ENCODE results near the gene PDE6B. TPM values are rescaled to one million over a fixed set of nuclear protein-coding genes. Genes with fewer than 3 reads are reported as not detected.
"Not testable (repeated sequence)": the region's sequence is repeated elsewhere in the genome, so short reads cannot be mapped to it uniquely, and the experiment has no call there.

Gene PDE6B
- total RNA-seq, 1 experiment from 2014 or later, result not detected

DNA sequence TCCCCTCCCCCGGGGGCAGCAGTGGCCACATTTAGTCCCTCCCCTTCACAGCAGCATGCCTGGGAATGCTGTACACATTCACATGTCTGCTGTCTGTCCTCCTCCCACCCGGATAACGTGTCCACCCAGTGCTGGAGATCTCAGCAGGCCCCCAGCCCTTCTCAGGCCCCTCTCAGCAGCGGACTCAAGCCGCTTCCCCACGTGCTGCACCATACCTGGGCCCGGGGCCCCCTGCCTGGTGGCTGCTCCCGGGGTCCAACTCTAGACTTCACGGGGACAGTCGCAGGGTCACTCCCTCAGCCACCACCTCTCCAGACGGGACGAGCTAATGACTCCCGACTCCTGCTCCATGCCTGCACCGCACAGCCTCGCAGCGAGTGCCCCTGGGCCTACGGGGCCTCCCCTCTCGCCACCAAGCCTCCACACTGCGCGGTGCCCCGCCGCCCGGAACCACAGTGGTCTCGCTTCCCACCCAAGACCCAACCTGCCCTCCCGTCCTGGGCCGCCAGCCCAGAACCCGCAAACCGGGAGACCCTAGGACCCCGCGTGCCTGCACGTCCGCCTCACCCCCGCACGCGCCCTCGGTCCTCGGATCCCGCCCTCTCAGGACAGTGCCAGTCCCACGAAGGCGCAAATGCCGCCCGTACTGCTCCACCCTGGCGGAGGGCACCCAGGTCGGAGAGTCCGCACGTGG, 79.0 kb downstream of the PDE6B start:
- H3K4me3 Mint-ChIP-seq (ENCODE audit: unreplicated experiment), result peak overlapping the region; percentile 81
- no peaks in the 10 kb centered on the region for H3K27me3 ChIP-seq (replicated peaks; ENCODE audit: control insufficient read depth, insufficient read depth, low read length)
- POLR2A ChIA-PET, result no interaction called here
- H3K4me3 ChIP-seq (ENCODE audit: low read depth, low read length), result no peak overlapping the region
- no peak for DNase-seq
- intact Hi-C loops (cut with micrococcal nuclease; ENCODE audit: unreplicated experiment), result no loop called here
- no peaks in the 10 kb centered on the region for H3K9me3 Mint-ChIP-seq (ENCODE audit: unreplicated experiment)
- no peaks in the 10 kb centered on the region for H3K27me3 Mint-ChIP-seq (ENCODE audit: insufficient read depth, unreplicated experiment)
- H3K36me3 ChIP-seq (ENCODE audit: control insufficient read depth, insufficient read depth, low read length), result peaks cover 1% of the 10 kb centered on the region; the same call in 1 of the 2 replicates
- H3K4me1 Mint-ChIP-seq (ENCODE audit: low read depth, unreplicated experiment), result no peaks in the 10 kb centered on the region
- peaks cover 18% of the 10 kb centered on the region for H3K36me3 Mint-ChIP-seq (ENCODE audit: insufficient read depth, unreplicated experiment)
- TF ChIP-seq, protein P1, sequence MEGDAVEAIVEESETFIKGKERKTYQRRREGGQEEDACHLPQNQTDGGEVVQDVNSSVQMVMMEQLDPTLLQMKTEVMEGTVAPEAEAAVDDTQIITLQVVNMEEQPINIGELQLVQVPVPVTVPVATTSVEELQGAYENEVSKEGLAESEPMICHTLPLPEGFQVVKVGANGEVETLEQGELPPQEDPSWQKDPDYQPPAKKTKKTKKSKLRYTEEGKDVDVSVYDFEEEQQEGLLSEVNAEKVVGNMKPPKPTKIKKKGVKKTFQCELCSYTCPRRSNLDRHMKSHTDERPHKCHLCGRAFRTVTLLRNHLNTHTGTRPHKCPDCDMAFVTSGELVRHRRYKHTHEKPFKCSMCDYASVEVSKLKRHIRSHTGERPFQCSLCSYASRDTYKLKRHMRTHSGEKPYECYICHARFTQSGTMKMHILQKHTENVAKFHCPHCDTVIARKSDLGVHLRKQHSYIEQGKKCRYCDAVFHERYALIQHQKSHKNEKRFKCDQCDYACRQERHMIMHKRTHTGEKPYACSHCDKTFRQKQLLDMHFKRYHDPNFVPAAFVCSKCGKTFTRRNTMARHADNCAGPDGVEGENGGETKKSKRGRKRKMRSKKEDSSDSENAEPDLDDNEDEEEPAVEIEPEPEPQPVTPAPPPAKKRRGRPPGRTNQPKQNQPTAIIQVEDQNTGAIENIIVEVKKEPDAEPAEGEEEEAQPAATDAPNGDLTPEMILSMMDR (IDR thresholded peaks at IDR 0.05; ENCODE audit: insufficient read depth in 1 of 2, low read depth in 1 of 2, low read length in 1 of 2, severe bottlenecking in 1 of 2, unreplicated experiment in 1 of 2), result no peak
- no peaks in the 10 kb centered on the region for H3K4me1 ChIP-seq
- H3K27ac Mint-ChIP-seq (ENCODE audit: unreplicated experiment), result no peak overlapping the region
- CTCF ChIA-PET, result no interaction called here
- BruUV-seq (replicated peaks), result no TSS peak
- no peaks in the 10 kb centered on the region for H3K9me3 ChIP-seq

DNA sequence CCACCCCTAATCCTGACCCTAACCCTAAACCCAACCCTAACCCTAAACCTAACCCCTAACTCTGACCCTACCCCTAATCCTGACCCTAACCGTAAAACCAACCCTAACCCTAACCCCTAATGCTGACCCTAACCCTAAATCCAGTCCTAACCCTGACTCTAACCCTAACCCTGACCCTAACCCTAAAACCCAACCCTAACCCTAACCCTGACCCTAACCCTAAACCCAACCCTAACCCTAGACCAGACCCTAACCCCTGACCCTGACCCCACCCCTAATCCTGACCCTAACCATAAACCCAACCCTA, 79.6 kb downstream of the PDE6B start:
- no TSS peak for BruUV-seq (replicated peaks)
- peaks cover 1% of the 10 kb centered on the region; the same call in 1 of the 2 replicates for H3K36me3 ChIP-seq (ENCODE audit: control insufficient read depth, insufficient read depth, low read length)
- H3K27ac Mint-ChIP-seq (ENCODE audit: unreplicated experiment), result peak overlapping the region; percentile 66
- no peak for DNase-seq
- no peaks in the 10 kb centered on the region for H3K27me3 ChIP-seq (replicated peaks; ENCODE audit: control insufficient read depth, insufficient read depth, low read length)
- H3K27me3 Mint-ChIP-seq (ENCODE audit: insufficient read depth, unreplicated experiment), result no peaks in the 10 kb centered on the region
- CTCF ChIA-PET, result no interaction called here
- POLR2A ChIA-PET, result interaction anchor here (0.5 kb wide), 1 partner anchor 79 kb away, joined by 10 read pairs; no protein-coding TSS in a partner anchor
- TF ChIP-seq, protein P1 (IDR thresholded peaks at IDR 0.05; ENCODE audit: insufficient read depth in 1 of 2, low read depth in 1 of 2, low read length in 1 of 2, severe bottlenecking in 1 of 2, unreplicated experiment in 1 of 2), result no peak
- intact Hi-C loops (cut with micrococcal nuclease; ENCODE audit: unreplicated experiment), result no loop called here
- H3K4me1 Mint-ChIP-seq (ENCODE audit: low read depth, unreplicated experiment), result no peaks in the 10 kb centered on the region
- no peaks in the 10 kb centered on the region for H3K4me1 ChIP-seq
- H3K9me3 ChIP-seq, result no peaks in the 10 kb centered on the region
- no peaks in the 10 kb centered on the region for H3K9me3 Mint-ChIP-seq (ENCODE audit: unreplicated experiment)
- H3K4me3 ChIP-seq (ENCODE audit: low read depth, low read length), result peak overlapping the region; percentile 45
- peak overlapping the region; percentile 81 for H3K4me3 Mint-ChIP-seq (ENCODE audit: unreplicated experiment)
- peaks cover 22% of the 10 kb centered on the region for H3K36me3 Mint-ChIP-seq (ENCODE audit: insufficient read depth, unreplicated experiment)

DNA sequence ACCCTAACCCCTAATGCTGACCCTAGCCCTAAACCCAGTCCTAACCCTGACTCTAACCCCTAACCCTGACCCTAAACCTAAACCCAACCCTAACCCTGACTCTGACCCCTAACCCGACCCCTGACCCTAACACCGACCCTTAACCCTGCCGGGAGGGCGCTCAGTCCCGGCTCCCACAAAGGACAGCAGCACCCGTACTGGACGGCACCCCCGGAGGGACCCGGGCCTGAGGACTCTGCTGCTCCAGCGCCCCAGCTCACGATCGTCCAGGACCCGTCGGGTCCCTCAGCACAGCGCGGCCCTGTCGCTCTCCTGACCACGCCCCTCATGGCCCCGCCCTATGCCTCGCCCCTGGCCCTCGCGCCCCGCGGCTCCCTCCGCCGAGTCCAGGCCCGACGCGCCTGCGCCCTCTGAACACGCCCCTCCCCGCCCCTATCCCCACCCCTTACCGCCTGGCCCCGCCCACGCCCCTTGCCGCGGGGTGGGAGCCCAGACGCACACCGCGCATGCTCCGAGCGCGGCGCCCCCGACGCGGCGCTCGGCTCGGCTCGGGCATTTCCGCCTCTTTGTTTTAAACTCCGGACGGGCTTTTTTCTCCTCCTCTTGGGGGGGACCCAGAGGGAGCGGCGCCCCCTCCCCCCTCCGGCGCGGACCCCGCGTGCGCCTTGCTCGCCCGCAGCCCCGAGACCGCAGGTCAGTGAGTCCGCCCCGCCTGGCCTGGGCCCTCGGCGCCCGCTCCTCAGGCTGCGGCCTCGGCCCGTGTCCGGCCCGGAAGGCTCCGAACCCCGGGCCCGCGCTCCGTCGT, 80.1 kb downstream of the PDE6B start, which contains the start of gene PCGF3:
Gene PCGF3 (plus strand): TSS at position 555 of the 805 bp plus-strand sequence. CDS start 27,849 bp downstream, outside the sequence.
- Mint-ChIP-seq H3K36me3 (ENCODE audit: insufficient read depth, unreplicated experiment) (peaks cover 28% of the 10 kb centered on the region), H3K27ac (ENCODE audit: unreplicated experiment) (peak within 1 kb of the TSS; percentile 66), H3K27me3 (ENCODE audit: insufficient read depth, unreplicated experiment) (no peaks in the 10 kb centered on the region), H3K4me1 (ENCODE audit: low read depth, unreplicated experiment) (no peaks in the 10 kb centered on the region), H3K9me3 (ENCODE audit: unreplicated experiment) (no peaks in the 10 kb centered on the region), H3K4me3 (ENCODE audit: unreplicated experiment) (peak within 1 kb of the TSS; percentile 81)
- Histone ChIP-seq H3K4me3 (ENCODE audit: low read depth, low read length) (peak within 1 kb of the TSS; percentile 87), H3K9me3 (no peaks in the 10 kb centered on the region), H3K36me3 (ENCODE audit: control insufficient read depth, insufficient read depth, low read length) (peaks cover 1% of the 10 kb centered on the region; the same call in 1 of the 2 replicates), H3K27me3 (replicated peaks; ENCODE audit: control insufficient read depth, insufficient read depth, low read length) (no peaks in the 10 kb centered on the region), H3K4me1 (no peaks in the 10 kb centered on the region)
- DNase-seq, result peak; percentile 97
- TF ChIP-seq, protein P1 (IDR thresholded peaks at IDR 0.05; ENCODE audit: insufficient read depth in 1 of 2, low read depth in 1 of 2, low read length in 1 of 2, severe bottlenecking in 1 of 2, unreplicated experiment in 1 of 2), result no peak
- no TSS peak for BruUV-seq (replicated peaks)
- ChIA-PET POLR2A (interaction anchor here (0.5 kb wide), 1 partner anchor 78 kb away, joined by 10 read pairs; no protein-coding TSS in a partner anchor), CTCF (no interaction called here)
- intact Hi-C loops (cut with micrococcal nuclease; ENCODE audit: unreplicated experiment), result no loop called here

DNA sequence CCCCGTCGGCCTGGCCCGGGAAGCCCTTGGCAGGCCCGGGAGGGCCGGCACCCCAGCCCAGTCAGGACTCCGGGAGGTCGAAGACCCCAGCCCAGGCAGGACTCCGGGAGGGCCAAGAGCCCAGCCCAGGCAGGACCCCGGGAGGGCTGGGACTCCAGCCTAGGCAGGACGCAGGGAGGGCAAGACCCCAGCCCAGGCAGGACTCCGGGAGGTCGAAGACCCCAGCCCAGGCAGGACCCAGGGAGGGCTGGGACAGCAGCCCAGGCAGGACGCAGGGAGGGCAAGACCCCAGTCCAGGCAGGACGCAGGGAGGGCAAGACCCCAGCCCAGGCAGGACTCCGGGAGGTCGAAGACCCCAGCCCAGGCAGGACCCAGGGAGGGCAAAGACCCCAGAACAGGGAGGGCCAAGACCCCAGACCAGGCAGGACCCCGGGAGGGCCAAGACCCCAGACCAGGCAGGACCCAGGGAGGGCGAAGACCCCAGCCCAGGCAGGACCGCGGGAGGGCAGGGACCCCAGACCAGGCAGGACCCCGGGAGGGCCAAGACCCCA, 80.8 kb downstream of the PDE6B start:
- H3K9me3 ChIP-seq; H3K27me3 Mint-ChIP-seq (ENCODE audit: insufficient read depth, unreplicated experiment); H3K36me3 ChIP-seq (ENCODE audit: control insufficient read depth, insufficient read depth, low read length); H3K27ac Mint-ChIP-seq (ENCODE audit: unreplicated experiment); CTCF ChIA-PET; H3K27me3 ChIP-seq (replicated peaks; ENCODE audit: control insufficient read depth, insufficient read depth, low read length); intact Hi-C loops (cut with micrococcal nuclease; ENCODE audit: unreplicated experiment); H3K9me3 Mint-ChIP-seq (ENCODE audit: unreplicated experiment); POLR2A ChIA-PET; H3K4me1 ChIP-seq; BruUV-seq (replicated peaks); H3K4me1 Mint-ChIP-seq (ENCODE audit: low read depth, unreplicated experiment): not testable (repeated sequence)
- DNase-seq, result peak in 1 of 2 experiments; percentile 30
- H3K4me3 ChIP-seq (ENCODE audit: low read depth, low read length), result peak overlapping the region; percentile 87
- Mint-ChIP-seq H3K36me3 (ENCODE audit: insufficient read depth, unreplicated experiment) (peaks cover 34% of the 10 kb centered on the region), H3K4me3 (ENCODE audit: unreplicated experiment) (peak overlapping the region; percentile 81)
